ENCODE data around the gene IL15RA. TPM values are rescaled to one million over a fixed set of nuclear protein-coding genes. Genes with fewer than 3 reads are reported as not detected.

The IL15RA gene
- total and polyA plus RNA-seq, 2 of the 8 experiments (the other 6 are each of a cell fraction or from before 2014, with no cell fraction given) = 1.3 to 1.4 TPM

DNA sequence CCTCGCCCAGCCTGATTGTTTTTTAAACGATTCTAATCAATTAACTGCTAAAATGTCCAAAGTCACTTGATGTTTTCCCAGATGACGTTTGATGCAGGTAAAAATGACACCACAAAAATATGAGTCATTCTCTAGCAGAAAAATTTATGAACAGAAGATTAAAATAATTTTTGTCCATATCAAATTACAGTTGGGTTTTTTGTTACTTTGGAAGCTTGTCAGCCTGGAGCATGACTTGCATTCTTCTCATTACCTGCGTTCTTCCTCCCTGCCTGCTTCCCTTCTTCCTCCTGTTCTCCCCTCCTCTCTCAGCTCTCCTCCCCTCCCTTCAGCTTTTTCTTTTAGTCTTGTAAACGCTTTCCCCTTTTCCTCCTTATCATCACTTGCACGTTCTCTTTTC is 18.7 kb downstream of the IL15RA start:
- Histone ChIP-seq H3K56ac (replicated peaks; ENCODE audit: insufficient read length, low read depth, low read length) (no peak overlapping the region), H3K23me2 (ENCODE audit: low read depth, low read length) (no peaks in the 10 kb centered on the region), H3K4ac (replicated peaks; ENCODE audit: insufficient read length, low read depth, low read length) (no peak overlapping the region), H2BK5ac (ENCODE audit: low read depth, low read length) (no peak overlapping the region), H2AK5ac (ENCODE audit: low read depth, low read length) (no peak overlapping the region), H3K27ac (ENCODE audit: low read depth, low read length) (no peak overlapping the region), H2BK20ac (ENCODE audit: low read length) (no peak overlapping the region), H3K4me2 (ENCODE audit: insufficient read depth in 1 of 2, low read depth in 2 of 2, low read length in 2 of 2) (no peak overlapping the region), H2BK15ac (ENCODE audit: low read length) (no peak overlapping the region), H2BK12ac (ENCODE audit: low read depth, low read length) (no peak overlapping the region), H3K79me1 (ENCODE audit: low read depth, low read length) (no peaks in the 10 kb centered on the region), H3K14ac (ENCODE audit: insufficient read length) (no peak overlapping the region), H3K27me3 (replicated peaks in 1 of 4; ENCODE audit: control insufficient read depth in 3 of 4, extremely low read depth in 1 of 4, insufficient read depth in 3 of 4, low read length in 3 of 4) (0 out of 7 replicates have a peak, but pooled peaks cover 0 to 2% (median 0%) of the 10 kb centered on the region in 4 experiments), H2AFZ (ENCODE audit: low read length) (no peak overlapping the region), H3K9me3 (ENCODE audit: insufficient read depth in 2 of 2, low read depth in 1 of 2, low read length in 1 of 2) (no peaks in the 10 kb centered on the region), H2BK120ac (replicated peaks; ENCODE audit: low read depth, low read length) (no peak overlapping the region), H3K18ac (ENCODE audit: extremely low read depth, low read length) (no peak overlapping the region), H3K36me3 (ENCODE audit: control insufficient read depth in 2 of 4, insufficient read depth in 4 of 4, low read length in 3 of 4) (no peaks in the 10 kb centered on the region), H4K8ac (ENCODE audit: extremely low read depth, insufficient read depth, low read length) (no peak overlapping the region), H3K79me2 (ENCODE audit: control insufficient read depth in 1 of 2, insufficient read depth in 2 of 2, low read length in 2 of 2) (no peaks in the 10 kb centered on the region), H4K91ac (replicated peaks; ENCODE audit: insufficient read length, low read length) (no peak overlapping the region), H4K5ac (ENCODE audit: insufficient read length, low read depth, low read length) (no peak overlapping the region), H3K23ac (ENCODE audit: insufficient read length) (no peak overlapping the region), H3K4me3 (ENCODE audit: extremely low read depth in 1 of 4, insufficient read depth in 2 of 4, low read depth in 3 of 4, low read length in 4 of 4) (no peak overlapping the region), H3K9ac (replicated peaks in 1 of 4; ENCODE audit: extremely low read depth in 1 of 4, low read depth in 3 of 4, low read length in 3 of 4) (no peak overlapping the region), H4K20me1 (replicated peaks in 1 of 2; ENCODE audit: control insufficient read depth in 1 of 2, insufficient read depth in 2 of 2, low read length in 2 of 2) (no peaks in the 10 kb centered on the region), H3K4me1 (replicated peaks in 1 of 4; ENCODE audit: control insufficient read depth in 3 of 4, insufficient read depth in 4 of 4, low read length in 3 of 4) (no peaks in the 10 kb centered on the region)
- TF ChIP-seq TCF12 (IDR thresholded peaks at IDR 0.05; ENCODE audit: low read depth, low read length) (no peak), TAF7 (optimal IDR thresholded peaks at IDR 0.05; ENCODE audit: borderline replicate concordance, low read depth, low read length) (no peak), ASH2L (IDR thresholded peaks at IDR 0.05; ENCODE audit: low read length) (no peak), SP4 (IDR thresholded peaks at IDR 0.05; ENCODE audit: low read length) (no peak), KDM1A (IDR thresholded peaks at IDR 0.05; ENCODE audit: borderline replicate concordance, low read length) (no peak), SIRT6 (IDR thresholded peaks at IDR 0.05; ENCODE audit: low read length) (no peak), YY1 (IDR thresholded peaks at IDR 0.05; ENCODE audit: low read depth, low read length) (no peak), KDM4A (IDR thresholded peaks at IDR 0.05; ENCODE audit: low read depth, low read length, severe bottlenecking) (no peak), RNF2 (IDR thresholded peaks at IDR 0.05; ENCODE audit: borderline replicate concordance, low read depth, low read length, missing control alignments, poor library complexity, severe bottlenecking) (no peak)
- 73% methylated on average over 6 of the region's 6 CpGs; no CpG with 5 or more reads in 1 of the 2 experiments for WGBS, 2 experiments (ENCODE audit: extremely low coverage in 1 of 2, insufficient coverage in 1 of 2, insufficient read length in 1 of 2, insufficient replicate concordance in 2 of 2, low coverage in 1 of 2, low lambda C conversion rate in 2 of 2, missing lambda C conversion rate in 1 of 2)
- DNase-seq (ENCODE audit: low read depth in 1 of 2, low spot score in 2 of 2) (no peak), FAIRE-seq (no peak)
- ChIA-PET POLR2A (ENCODE audit: partially characterized antibody) (no interaction called here), CTCF (ENCODE audit: partially characterized antibody) (no interaction called here)
